Measurements from ENCODE around the gene PIGU.

GRCh38 chr20:34566978-34567891 is 109.7 kb downstream of the PIGU start:
- TF ChIP-seq CTCF (IDR thresholded peaks at IDR 0.05) (no peak), EZH2 (IDR thresholded peaks at IDR 0.05; ENCODE audit: borderline replicate concordance, insufficient read depth, low read depth, low read length, poor library complexity, severe bottlenecking) (no peak)
